Raji (cell line): ENCODE results near the gene RRP1B.

ENCODE experiments used
- POLR2A ChIP-seq: IDR thresholded peaks from 2 replicates; pipeline ENCODE4 v1.6.1; 2011; ENCODE audit warnings: low read depth, low read length, control low read depth; ENCODE audit not compliant: insufficient read depth

RRP1B gene

GRCh38 chr21:43632373-43632905 lies 26.9 kb upstream of the RRP1B start:
- TF ChIP-seq POLR2A = no peak

GRCh38 chr21:43634618-43635017 lies 24.7 kb upstream of the RRP1B start:
- TF ChIP-seq POLR2A = no peak

GRCh38 chr21:43635436-43635835 lies 23.9 kb upstream of the RRP1B start:
- no peak for TF ChIP-seq POLR2A

GRCh38 chr21:43637530-43638158 lies 21.7 kb upstream of the RRP1B start:
- no peak for TF ChIP-seq POLR2A

GRCh38 chr21:43639470-43640353 lies 19.6 kb upstream of the RRP1B start:
- TF ChIP-seq POLR2A = no peak

- TF ChIP-seq POLR2A = no peak
Measured at GRCh38 chr21:43640400-43640799, 19.0 kb upstream of the RRP1B start.

GRCh38 chr21:43643193-43643592 lies 16.2 kb upstream of the RRP1B start:
- TF ChIP-seq POLR2A = no peak

GRCh38 chr21:43644071-43644470 lies 15.3 kb upstream of the RRP1B start:
- TF ChIP-seq POLR2A = no peak

GRCh38 chr21:43644609-43645008 lies 14.8 kb upstream of the RRP1B start:
- TF ChIP-seq POLR2A = no peak

- TF ChIP-seq POLR2A = no peak
Measured at GRCh38 chr21:43645136-43645891, 14.0 kb upstream of the RRP1B start.

- TF ChIP-seq POLR2A = no peak
Measured at GRCh38 chr21:43645976-43646375, 13.4 kb upstream of the RRP1B start.

GRCh38 chr21:43646550-43647260 lies 12.7 kb upstream of the RRP1B start:
- TF ChIP-seq POLR2A = no peak

- no peak for TF ChIP-seq POLR2A
Measured at GRCh38 chr21:43648171-43648570, 11.2 kb upstream of the RRP1B start.

- no peak for TF ChIP-seq POLR2A
Measured at GRCh38 chr21:43652616-43653015, 6.7 kb upstream of the RRP1B start.

GRCh38 chr21:43653626-43654025 lies 5.7 kb upstream of the RRP1B start:
- TF ChIP-seq POLR2A = no peak
